K562 (cell line): Measurements from ENCODE around the gene SUGT1. TPM values are rescaled to one million over a fixed set of nuclear protein-coding genes. Genes with fewer than 3 reads are reported as not detected.

Experiments
- BHLHE40 ChIP-seq: IDR thresholded peaks from 2 replicates; pipeline ENCODE4 v1.6.1; 2011; ENCODE audit warnings: low read length, improper control_type of control experiment
- C11orf30 ChIP-seq: fragments of 450-650 bp; IDR thresholded peaks from 2 replicates; pipeline ENCODE4 v1.6.1; 2016; ENCODE audit warnings: low read depth, mild to moderate bottlenecking
- DLX4 ChIP-seq: fragments of 250-450 bp; sonication (Bioruptor Pico); IDR thresholded peaks from 2 replicates; pipeline ENCODE4 v1.6.1; 2021; ENCODE audit warnings: mild to moderate bottlenecking
- EHMT2 ChIP-seq: fragments of 450-650 bp; IDR thresholded peaks from 2 replicates; pipeline ENCODE4 v1.6.1; 2018; ENCODE audit warnings: antibody characterized with exemption
- ETS1 ChIP-seq: conservative IDR thresholded peaks from 2 replicates; pipeline ENCODE4 v1.6.1; 2011; ENCODE audit warnings: low read depth, mild to moderate bottlenecking, low read length; ENCODE audit not compliant: control insufficient read depth
- HDAC1 ChIP-seq, 2 experiments: fragments of 450-650 bp; IDR thresholded peaks; 2 replicates each; pipeline ENCODE4 v1.6.1; 2016 to 2017; ENCODE audit warnings: inconsistent platforms in 1 of 2, mild to moderate bottlenecking in 1 of 2, moderate library complexity in 1 of 2
- HSF4 ChIP-seq: fragments of 250-450 bp; sonication (Bioruptor Pico); IDR thresholded peaks from 2 replicates; pipeline ENCODE4 v2.1.2; 2022; ENCODE audit warnings: mild to moderate bottlenecking, moderate library complexity, borderline replicate concordance
- KDM5B ChIP-seq: fragments of 200-600 bp; sonication (generic); IDR thresholded peaks from 2 replicates; pipeline ENCODE4 v1.6.1; 2012; ENCODE audit warnings: low read depth, mild to moderate bottlenecking, moderate library complexity, low read length, control low read depth, inconsistent platforms; ENCODE audit not compliant: insufficient replicate concordance
- NEUROD1 ChIP-seq: fragments of 150-350 bp; IDR thresholded peaks from 2 replicates; pipeline ENCODE4 v1.6.1; 2014; ENCODE audit warnings: borderline replicate concordance, low read length, low read depth; ENCODE audit not compliant: partially characterized antibody
- NR2C1 ChIP-seq, 2 experiments: fragments of 450-650 bp; IDR thresholded peaks; 2 replicates each; pipeline ENCODE4 v1.6.1; 2017; ENCODE audit warnings: mild to moderate bottlenecking in 2 of 2, antibody characterized with exemption in 1 of 2, inconsistent platforms in 1 of 2, missing compliant biosample characterization in 1 of 2, missing genetic modification characterization in 1 of 2
- POLR2G ChIP-seq: fragments of 200-400 bp; formaldehyde crosslinking; IDR thresholded peaks from 2 replicates; pipeline ENCODE4 v1.6.1; 2017; ENCODE audit warnings: low read depth, mild to moderate bottlenecking, antibody characterized with exemption, low read length, moderate library complexity
- SMARCB1 ChIP-seq: IDR thresholded peaks from 2 replicates; pipeline ENCODE4 v1.6.1; 2011; ENCODE audit warnings: improper control_type of control experiment, low read depth; ENCODE audit not compliant: insufficient read length
- TFAP4 ChIP-seq: sonication (generic); formaldehyde crosslinking; IDR thresholded peaks from 2 replicates; pipeline ENCODE4 v1.8.0; 2022; ENCODE audit warnings: missing genetic modification reagents, mild to moderate bottlenecking, moderate library complexity, borderline replicate concordance
- TRIM24 ChIP-seq, 2 experiments: fragments of 450-650 bp; IDR thresholded peaks; 2 replicates each; pipeline ENCODE4 v1.6.1; 2016
- VEZF1 ChIP-seq: fragments of 200-800 bp; sonication (Bioruptor generic); IDR thresholded peaks from 2 replicates; pipeline ENCODE4 v1.6.1; 2017; ENCODE audit warnings: missing genetic modification characterization, missing compliant biosample characterization
- ZBTB49 ChIP-seq: sonication (generic); formaldehyde crosslinking; IDR thresholded peaks from 2 replicates; pipeline ENCODE4 v1.8.0; 2022; ENCODE audit warnings: missing genetic modification reagents, mild to moderate bottlenecking, borderline replicate concordance
- ZNF282 ChIP-seq: sonication (generic); formaldehyde crosslinking; IDR thresholded peaks from 2 replicates; pipeline ENCODE4 v1.8.1; 2023; ENCODE audit warnings: missing genetic modification reagents
- ZNF561 ChIP-seq: fragments of 450-650 bp; formaldehyde crosslinking; conservative IDR thresholded peaks from 2 replicates; pipeline ENCODE4 v1.4.0; 2020; ENCODE audit warnings: mild to moderate bottlenecking, moderate library complexity
- ZNF830 ChIP-seq: fragments of 250-450 bp; sonication (Bioruptor Pico); IDR thresholded peaks from 2 replicates; pipeline ENCODE4 v1.5.0; 2021; ENCODE audit warnings: mild to moderate bottlenecking
- polyA plus RNA-seq, 8 experiments: library from polyadenylated mRNA; depleted of rRNA in 4 of 8; stranded (reverse) in 5 of 8; unstranded in 3 of 8; fragments of >200 nt; fragmentation: Nextera tagmentation in 2 of 8; fragmentation: Illumina TruSeq in 1 of 8; extraction: Ambion mirVana in 2 of 8; extraction: Trizol in 1 of 8; gene quantifications; 2 replicates each; pipeline versions ENCODE4 v1.2.1 to v1.2.3, GENCODE V29; 2011 to 2014; ENCODE audit warnings: inconsistent platforms in 1 of 8, missing spikeins in 1 of 8
- total RNA-seq, 7 experiments: library from RNA; depleted of rRNA in 6 of 7; stranded (reverse); fragments of >200 nt in 6 of 7; fragmentation: Illumina TruSeq in 2 of 7; extraction: Trizol in 2 of 7; gene quantifications; 2 replicates each; pipeline versions ENCODE4 v1.2.1 to v1.2.3, GENCODE V29; 2011 to 2021; ENCODE audit warnings: low replicate concordance in 1 of 7

The SUGT1 gene
- total and polyA plus RNA-seq, 9 of the 15 experiments (the other 6 are each of a cell fraction or from before 2014, with no cell fraction given): 38.1 to 67.1 (median 53.8) TPM

GRCh38 chr13:52617070-52618060 lies 35.3 kb upstream of the SUGT1 start (continued):
- peak; percentile 22 for TF ChIP-seq NEUROD1
- no peak for TF ChIP-seq HSF4 (CRISPR knock-in tag)
- TF ChIP-seq NR2C1 (IDR thresholded peaks at IDR 0.05): no peak
- TF ChIP-seq NR2C1 (tag; IDR thresholded peaks at IDR 0.05): peak; percentile 50; the same call in 1 of the 2 replicates
- TF ChIP-seq EHMT2: no peak
- 0 out of 4 replicates have a peak, but pooled peaks of 1 of the 2 experiments have one; percentile 11 for TF ChIP-seq HDAC1 (IDR thresholded peaks at IDR 0.05)
- TF ChIP-seq ETS1: 0 out of 2 replicates have a peak, but pooled peaks have one; percentile 44
- 0 out of 2 replicates have a peak, but pooled peaks have one; percentile 41 for TF ChIP-seq ZBTB49 (CRISPR knock-in tag)
- peak; percentile 45; the same call in 1 of the 2 replicates for TF ChIP-seq TFAP4 (CRISPR knock-in tag)
- TF ChIP-seq SMARCB1: no peak
- no peak for TF ChIP-seq ZNF561
- TF ChIP-seq ZNF830: no peak
- peak in 1 of 2 experiments; percentile 93; a peak in 2 of 4 replicates for TF ChIP-seq TRIM24 (IDR thresholded peaks at IDR 0.05)
- TF ChIP-seq POLR2G: peak; percentile 82
- peak; percentile 70 for TF ChIP-seq KDM5B
- TF ChIP-seq C11orf30: peak; percentile 91
- TF ChIP-seq VEZF1 (CRISPR knock-in tag): peak; percentile 45; the same call in 1 of the 2 replicates
- no peak for TF ChIP-seq DLX4 (CRISPR knock-in tag)
- no peak for TF ChIP-seq ZNF282 (CRISPR knock-in tag)
- peak; percentile 27; the same call in 1 of the 2 replicates for TF ChIP-seq BHLHE40
